ENCODE measurements around the gene HSPA12A. TPM values are rescaled to one million over a fixed set of nuclear protein-coding genes. Genes with fewer than 3 reads are reported as not detected.

Gene HSPA12A
- total RNA-seq, 1 donor from 2014 or later, result 16.5 TPM

- no peak for DNase-seq (ENCODE audit: low spot score)
These were observed 112.3 kb downstream of the HSPA12A start for GRCh38 chr10:116630020-116630419.

GRCh38 chr10:116629340-116629739 lies 113.0 kb downstream of the HSPA12A start:
- no peak for DNase-seq (ENCODE audit: low spot score)

GRCh38 chr10:116627386-116627933 lies 114.9 kb downstream of the HSPA12A start:
- DNase-seq (ENCODE audit: low spot score), result no peak

- DNase-seq (ENCODE audit: low spot score), result no peak
These were observed 115.6 kb downstream of the HSPA12A start for GRCh38 chr10:116626815-116627214.

- DNase-seq (ENCODE audit: low spot score), result no peak
These were observed 116.5 kb downstream of the HSPA12A start for GRCh38 chr10:116625845-116626244.

- no peak for DNase-seq (ENCODE audit: low spot score)
These were observed 120.3 kb downstream of the HSPA12A start for GRCh38 chr10:116621934-116622655.

GRCh38 chr10:116621476-116621875 lies 120.9 kb downstream of the HSPA12A start:
- no peak for DNase-seq (ENCODE audit: low spot score)

Other genes starting within 250 kb of the HSPA12A start
- 5.4 TPM for gene PNLIP, start 196.6 kb downstream of the HSPA12A start, total RNA-seq
- 2.1 TPM for gene PNLIPRP1, start 151.6 kb downstream of the HSPA12A start, total RNA-seq
- 1.2 TPM for gene PNLIPRP2, start 121.6 kb downstream of the HSPA12A start, total RNA-seq
- gene ENO4, start 106.9 kb upstream of the HSPA12A start, total RNA-seq, result 0.20 TPM